ENCODE results near the gene CC2D1A.
"Not testable (repeated sequence)": the region's sequence is repeated elsewhere in the genome, so short reads cannot be mapped to it uniquely, and the experiment has no call there.

The CC2D1A gene

GRCh38 chr19:13965926-13966683 lies 60.1 kb downstream of the CC2D1A start:
- DNase-seq (ENCODE audit: low read depth, low spot score), result no peak
- Histone ChIP-seq H3K36me3 (ENCODE audit: insufficient read depth, low read length) (peaks cover 11% of the 10 kb centered on the region; the same call in 1 of the 2 replicates), H3K9me3 (ENCODE audit: low read depth, low read length) (no peaks in the 10 kb centered on the region), H3K9ac (ENCODE audit: insufficient read length) (no peak overlapping the region), H3K27ac (no peak overlapping the region), H3K4me3 (no peak overlapping the region)
- no peak for TF ChIP-seq FOXP2 (optimal IDR thresholded peaks at IDR 0.05; ENCODE audit: control extremely low read depth, extremely low read length, insufficient read depth)
- TF ChIP-seq POLR2AphosphoS5 (IDR thresholded peaks at IDR 0.05; ENCODE audit: borderline replicate concordance, low read depth, low read length), result no peak

GRCh38 chr19:13966684-13967128 lies 60.7 kb downstream of the CC2D1A start:
- no peak overlapping the region for H3K27ac ChIP-seq
- no peaks in the 10 kb centered on the region for H3K9me3 ChIP-seq (ENCODE audit: low read depth, low read length)
- H3K36me3 ChIP-seq (ENCODE audit: insufficient read depth, low read length), result peaks cover 7% of the 10 kb centered on the region; the same call in 1 of the 2 replicates
- H3K4me3 ChIP-seq, result no peak overlapping the region
- DNase-seq (ENCODE audit: low read depth, low spot score), result no peak
- H3K9ac ChIP-seq (ENCODE audit: insufficient read length), result no peak overlapping the region
- TF ChIP-seq EZH2 (IDR thresholded peaks at IDR 0.05), result no peak

- not testable (repeated sequence) for H3K4me3 ChIP-seq; H3K27ac ChIP-seq; H3K36me3 ChIP-seq (ENCODE audit: insufficient read depth, low read length); DNase-seq (ENCODE audit: low read depth, low spot score); H3K9me3 ChIP-seq (ENCODE audit: low read depth, low read length); H3K9ac ChIP-seq (ENCODE audit: insufficient read length)
Measured at GRCh38 chr19:13967206-13967605, 61.2 kb downstream of the CC2D1A start.

- H3K27ac ChIP-seq, result no peak overlapping the region
- no peak overlapping the region for H3K9ac ChIP-seq (ENCODE audit: insufficient read length)
- no peaks in the 10 kb centered on the region for H3K9me3 ChIP-seq (ENCODE audit: low read depth, low read length)
- peaks cover 7% of the 10 kb centered on the region; the same call in 1 of the 2 replicates for H3K36me3 ChIP-seq (ENCODE audit: insufficient read depth, low read length)
- TF ChIP-seq POLR2AphosphoS5 (IDR thresholded peaks at IDR 0.05; ENCODE audit: borderline replicate concordance, low read depth, low read length), result no peak
- TF ChIP-seq EZH2 (IDR thresholded peaks at IDR 0.05), result no peak
- TF ChIP-seq FOXP2 (optimal IDR thresholded peaks at IDR 0.05; ENCODE audit: control extremely low read depth, extremely low read length, insufficient read depth), result no peak
- no peak overlapping the region for H3K4me3 ChIP-seq
- DNase-seq (ENCODE audit: low read depth, low spot score), result no peak
Measured at GRCh38 chr19:13968383-13968935, 62.5 kb downstream of the CC2D1A start.

GRCh38 chr19:13968999-13969398 lies 63.0 kb downstream of the CC2D1A start:
- H3K9me3 ChIP-seq (ENCODE audit: low read depth, low read length), result no peaks in the 10 kb centered on the region
- H3K9ac ChIP-seq (ENCODE audit: insufficient read length), result no peak overlapping the region
- no peak for TF ChIP-seq POLR2AphosphoS5 (IDR thresholded peaks at IDR 0.05; ENCODE audit: borderline replicate concordance, low read depth, low read length)
- no peak for TF ChIP-seq EZH2 (IDR thresholded peaks at IDR 0.05)
- TF ChIP-seq FOXP2 (optimal IDR thresholded peaks at IDR 0.05; ENCODE audit: control extremely low read depth, extremely low read length, insufficient read depth), result no peak
- H3K36me3 ChIP-seq (ENCODE audit: insufficient read depth, low read length), result peaks cover 7% of the 10 kb centered on the region; the same call in 1 of the 2 replicates
- H3K4me3 ChIP-seq, result no peak overlapping the region
- H3K27ac ChIP-seq, result no peak overlapping the region
- DNase-seq (ENCODE audit: low read depth, low spot score), result no peak

GRCh38 chr19:13969897-13970296 lies 63.9 kb downstream of the CC2D1A start:
- TF ChIP-seq EZH2 (IDR thresholded peaks at IDR 0.05) (no peak), POLR2AphosphoS5 (IDR thresholded peaks at IDR 0.05; ENCODE audit: borderline replicate concordance, low read depth, low read length) (no peak), FOXP2 (optimal IDR thresholded peaks at IDR 0.05; ENCODE audit: control extremely low read depth, extremely low read length, insufficient read depth) (no peak)
- no peak for DNase-seq (ENCODE audit: low read depth, low spot score)
- Histone ChIP-seq H3K27ac (no peak overlapping the region), H3K9me3 (ENCODE audit: low read depth, low read length) (no peaks in the 10 kb centered on the region), H3K9ac (ENCODE audit: insufficient read length) (no peak overlapping the region), H3K36me3 (ENCODE audit: insufficient read depth, low read length) (peaks cover 7% of the 10 kb centered on the region; the same call in 1 of the 2 replicates), H3K4me3 (no peak overlapping the region)

GRCh38 chr19:13971868-13972267 lies 65.9 kb downstream of the CC2D1A start:
- H3K9ac ChIP-seq (ENCODE audit: insufficient read length); H3K4me3 ChIP-seq; H3K36me3 ChIP-seq (ENCODE audit: insufficient read depth, low read length); H3K27ac ChIP-seq; H3K9me3 ChIP-seq (ENCODE audit: low read depth, low read length); DNase-seq (ENCODE audit: low read depth, low spot score): not testable (repeated sequence)

GRCh38 chr19:13972368-13973155 lies 66.6 kb downstream of the CC2D1A start:
- Histone ChIP-seq H3K9ac (ENCODE audit: insufficient read length) (no peak overlapping the region), H3K4me3 (no peak overlapping the region), H3K27ac (no peak overlapping the region), H3K36me3 (ENCODE audit: insufficient read depth, low read length) (peaks cover 7% of the 10 kb centered on the region; the same call in 1 of the 2 replicates), H3K9me3 (ENCODE audit: low read depth, low read length) (no peaks in the 10 kb centered on the region)
- DNase-seq (ENCODE audit: low read depth, low spot score), result no peak
- TF ChIP-seq EZH2 (IDR thresholded peaks at IDR 0.05) (no peak), POLR2AphosphoS5 (IDR thresholded peaks at IDR 0.05; ENCODE audit: borderline replicate concordance, low read depth, low read length) (no peak), FOXP2 (optimal IDR thresholded peaks at IDR 0.05; ENCODE audit: control extremely low read depth, extremely low read length, insufficient read depth) (no peak)

GRCh38 chr19:13973479-13973878 lies 67.5 kb downstream of the CC2D1A start:
- H3K36me3 ChIP-seq (ENCODE audit: insufficient read depth, low read length); H3K4me3 ChIP-seq: not testable (repeated sequence)

More at GRCh38 chr19:13973479-13973878, 67.5 kb downstream of the CC2D1A start:
- not testable (repeated sequence) for DNase-seq (ENCODE audit: low read depth, low spot score); H3K9me3 ChIP-seq (ENCODE audit: low read depth, low read length); H3K9ac ChIP-seq (ENCODE audit: insufficient read length); H3K27ac ChIP-seq
